Pancreas (tissue), 10 donors: ENCODE measurements around the gene TOP2B. TPM values are rescaled to one million over a fixed set of nuclear protein-coding genes. Genes with fewer than 3 reads are reported as not detected.

Source experiments
- ATAC-seq, 4 donors: fragments of 200-7000 bp; cut with Tn5 transposase; one replicate each; pipeline versions ENCODE4 v1.8.0 to v1.9.1; 2020; ENCODE audit warnings: mild to moderate bottlenecking in 4 of 4, moderate library complexity in 4 of 4
- DNase-seq, 6 donors: peaks; one replicate each; pipeline ENCODE4 v3.0.0-alpha.2; 2020
- FAIRE-seq: peaks from 2 replicates; lab custom pipeline; 2012; peaks lifted over from hg19 to GRCh38; lab: Jason Lieb, UNC
- H3K27ac ChIP-seq, 4 donors: fragments of 200-600 bp; sonication (generic); 1 replicate in 3 of 4; 2 replicates in 1 of 4; pipeline versions ENCODE4 v1.5.0 to v1.8.0; 2020
- H3K27me3 ChIP-seq, 4 donors: fragments of 200-600 bp; one replicate each; pipeline ENCODE4 v1.8.0; 2021
- H3K36me3 ChIP-seq, 3 donors: fragments of 200-600 bp; sonication (generic) in 1 of 3; one replicate each; pipeline versions ENCODE4 v1.5.0 to v1.8.0; 2020 to 2021
- H3K4me1 ChIP-seq, 3 donors: fragments of 200-600 bp; one replicate each; pipeline ENCODE4 v1.8.0; 2021
- H3K4me3 ChIP-seq, 4 donors: fragments of 200-600 bp; sonication (generic) in 2 of 4; one replicate each; pipeline versions ENCODE4 v1.5.0 to v1.8.0; 2020 to 2021
- H3K9me3 ChIP-seq, 4 donors: fragments of 200-600 bp; one replicate each; pipeline ENCODE4 v1.8.0; 2021
- CTCF ChIP-seq, 4 donors: fragments of 200-600 bp; sonication (generic) in 3 of 4; IDR thresholded peaks; one replicate each; pipeline versions ENCODE4 v1.5.0 to v1.8.0; 2021; ENCODE audit warnings: antibody characterized with exemption in 4 of 4
- WGBS, 2 donors: extraction: QIAGEN DNeasy Blood & Tissue Kit; methylation state at CpG; one replicate each; pipeline ENCODE4 v1.1.7; 2013; 5-methylcytosine and 5-hydroxymethylcytosine counted together
- intact Hi-C, 3 donors: fragments of 100-400 bp; cut with DNase I; formaldehyde crosslinking; loops; one replicate each; pipeline versions ENCODE4 v1.11.1 to v1.14.2; 2022
- polyA plus RNA-seq, 2 donors: library from polyadenylated mRNA; stranded (reverse); fragments of 200-250 nt; gene quantifications; one replicate each; pipeline ENCODE4 v1.2.3, GENCODE V29; 2013
- total RNA-seq, 6 donors: library from RNA; stranded (reverse); fragmentation: NEBNext Ultra II Directional in 4 of 6; extraction: Animal tissue kit (Norgen Biotek cat#: 25700) in 4 of 6; gene quantifications; one replicate each; pipeline versions ENCODE4 v1.2.1 to v1.2.4, GENCODE V29; 2021 to 2023
- donor health status: healthy with polysubstance abuse.
- donor health status: DM: no; HTN: no; CAD: no; lungs with moderate emphysema.
- donor health status: DM: no; HTN: no; CAD: no.
- donor health status: control.
- donor health status: control.
- donor health status: Bipolar disorder and iron deficiency.
- donor health status: DM: yes; HTN: yes; CAD: no.
- donor health status: DM: no; HTN: no; CAD: no.
- donor health status: DM: no; HTN: no; CAD: no.
- donor health status: DM: yes; HTN: yes; CAD: no.

Gene TOP2B
- total and polyA plus RNA-seq, 8 donors = 17.7 to 67.7 (median 40.2) TPM

DNA sequence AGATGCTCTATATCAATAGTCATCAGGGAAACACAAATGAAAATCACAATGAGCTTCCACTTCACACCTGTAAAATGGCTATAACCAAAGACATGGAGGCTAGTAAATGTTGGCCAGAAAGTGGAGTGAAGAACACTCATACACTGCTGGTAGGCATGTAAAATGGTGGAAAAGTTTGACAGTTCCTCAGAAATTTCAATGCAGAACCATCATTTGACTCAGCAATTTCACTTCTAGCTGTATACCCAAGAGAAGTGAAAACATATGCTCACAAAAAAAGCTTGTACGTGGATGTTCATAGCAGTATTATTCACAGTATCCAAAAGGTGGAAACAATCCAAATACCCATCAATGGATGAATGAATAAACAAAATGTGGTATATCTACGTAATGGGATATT lies 19.2 kb upstream of the TOP2B start:
- DNase-seq (no peak), FAIRE-seq (no peak), ATAC-seq (no peak)
- Histone ChIP-seq H3K36me3 (no peaks in the 10 kb centered on the region), H3K9me3 (no peaks in the 10 kb centered on the region), H3K27ac (no peak overlapping the region), H3K27me3 (no peaks in the 10 kb centered on the region), H3K4me3 (no peak overlapping the region), H3K4me1 (no peaks in the 10 kb centered on the region)
- TF ChIP-seq CTCF (IDR thresholded peaks at IDR 0.05) = no peak
- intact Hi-C loops = no loop called here
- WGBS, 2 donors = 93 to 97% methylated on average over 2 of the region's 2 CpGs

- DNase-seq (no peak), FAIRE-seq (no peak), ATAC-seq (no peak)
- intact Hi-C loops = no loop called here
- 91 to 94% methylated on average over 1 of the region's 1 CpG for WGBS, 2 donors
- H3K27me3 ChIP-seq = no peaks in the 10 kb centered on the region
- H3K27ac ChIP-seq = no peak overlapping the region
- no peaks in the 10 kb centered on the region for H3K9me3 ChIP-seq
- no peak for TF ChIP-seq CTCF (IDR thresholded peaks at IDR 0.05)
- no peaks in the 10 kb centered on the region for H3K36me3 ChIP-seq
- H3K4me3 ChIP-seq = no peak overlapping the region
- H3K4me1 ChIP-seq = no peaks in the 10 kb centered on the region
Measured at GRCh38 chr3:25683410-25683809, 18.7 kb upstream of the TOP2B start.

DNA sequence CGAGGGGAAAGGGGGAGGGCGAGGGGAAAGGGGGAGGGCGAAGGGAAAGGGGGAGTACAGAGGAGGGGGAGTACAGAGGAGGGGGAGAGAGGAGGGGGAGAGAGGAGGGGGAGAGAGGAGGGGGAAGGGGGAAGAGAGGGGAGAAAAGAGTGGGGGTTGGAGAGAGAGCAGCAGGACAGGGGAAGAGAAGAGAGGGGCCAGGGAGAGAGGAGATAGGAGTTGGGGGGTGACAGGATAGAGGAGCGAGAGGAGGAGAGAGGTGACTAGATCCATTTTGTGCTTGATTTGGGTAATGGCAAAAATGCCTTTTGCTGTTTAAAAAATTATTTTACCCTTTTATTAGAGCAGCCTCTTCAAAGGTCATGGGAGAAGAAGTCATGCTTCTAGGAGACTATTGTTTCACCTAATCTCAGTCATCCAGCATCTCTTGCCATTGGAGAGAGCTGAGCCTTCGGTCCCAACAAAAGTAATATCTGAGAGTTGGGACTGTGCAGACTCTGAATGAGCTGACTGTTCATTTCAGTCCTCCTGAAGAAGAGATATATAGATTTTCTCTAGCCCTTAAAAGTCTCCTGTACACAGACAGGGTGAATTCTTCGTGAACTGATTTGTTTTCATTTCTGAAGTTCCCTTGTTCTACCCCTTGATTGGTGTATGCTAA lies 15.1 kb upstream of the TOP2B start:
- FAIRE-seq (no peak), ATAC-seq (no peak), DNase-seq (no peak)
- Histone ChIP-seq H3K27ac (no peak overlapping the region), H3K27me3 (no peaks in the 10 kb centered on the region), H3K4me1 (peaks cover 0 to 3% (median 0%) of the 10 kb centered on the region in 3 donors), H3K36me3 (no peaks in the 10 kb centered on the region), H3K4me3 (no peak overlapping the region), H3K9me3 (no peaks in the 10 kb centered on the region)
- WGBS, 2 donors = 84 to 96% methylated on average over 4 to 6 of the region's 6 CpGs
- intact Hi-C loops = no loop called here
- TF ChIP-seq CTCF (IDR thresholded peaks at IDR 0.05) = no peak

DNA sequence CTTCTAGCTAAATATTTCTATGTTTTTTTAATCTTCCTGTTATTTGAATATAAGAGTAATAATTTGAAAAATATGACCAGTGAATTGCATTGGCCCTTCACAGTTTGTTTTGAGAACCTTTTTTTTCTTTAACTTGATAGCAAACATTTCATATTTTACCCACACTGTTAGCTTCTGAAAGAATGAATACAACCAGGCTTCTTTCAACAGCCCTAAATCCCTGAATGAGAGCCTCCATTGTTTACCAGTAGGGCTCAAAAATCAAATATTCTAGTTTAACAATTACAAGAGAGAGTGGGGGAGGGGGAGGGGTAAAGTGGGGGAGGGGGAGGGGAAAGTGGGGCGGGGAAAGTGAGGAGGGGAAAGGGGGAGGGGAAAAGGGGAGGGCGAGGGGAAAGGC lies 14.5 kb upstream of the TOP2B start:
- DNase-seq = no peak
- Histone ChIP-seq H3K36me3 (no peaks in the 10 kb centered on the region), H3K27ac (no peak overlapping the region), H3K27me3 (no peaks in the 10 kb centered on the region), H3K4me3 (no peak overlapping the region), H3K9me3 (no peaks in the 10 kb centered on the region), H3K4me1 (peaks cover 0 to 3% (median 0%) of the 10 kb centered on the region in 3 donors)
- 88% methylated on average over 2 of the region's 2 CpGs; no CpG with 5 or more reads in 1 of the 2 donors for WGBS, 2 donors
- FAIRE-seq = no peak
- ATAC-seq = no peak
- intact Hi-C loops = no loop called here
- TF ChIP-seq CTCF (IDR thresholded peaks at IDR 0.05) = no peak

GRCh38 chr3:25678581-25678980 lies 13.9 kb upstream of the TOP2B start:
- Histone ChIP-seq H3K9me3 (no peaks in the 10 kb centered on the region), H3K27ac (no peak overlapping the region), H3K27me3 (no peaks in the 10 kb centered on the region), H3K4me1 (peaks cover 0 to 3% (median 0%) of the 10 kb centered on the region in 3 donors), H3K4me3 (no peak overlapping the region), H3K36me3 (no peaks in the 10 kb centered on the region)
- no peak for ATAC-seq
- no peak for DNase-seq
- FAIRE-seq = no peak
- intact Hi-C loops = no loop called here
- no peak for TF ChIP-seq CTCF (IDR thresholded peaks at IDR 0.05)
